GM12891 (cell line): ENCODE measurements around the gene SHISA5.

Experiments
- DNase-seq: peaks from one replicate; pipeline ENCODE4 v3.0.0; 2011; ENCODE audit warnings: low spot score; ENCODE audit not compliant: insufficient read length
- FAIRE-seq: peaks from 2 replicates; lab custom pipeline; 2011; peaks lifted over from hg19 to GRCh38; lab: Jason Lieb, UNC
- PAX5 ChIP-seq: IDR thresholded peaks from 2 replicates; pipeline ENCODE4 v1.6.1; 2011; ENCODE audit warnings: low read length, moderate library complexity, mild to moderate bottlenecking; ENCODE audit not compliant: insufficient read depth, severe bottlenecking
- POLR2A ChIP-seq: IDR thresholded peaks from 2 replicates; pipeline ENCODE4 v1.6.1; 2011; ENCODE audit warnings: low read depth, low read length, control low read depth
- POLR2AphosphoS5 ChIP-seq: IDR thresholded peaks from 2 replicates; pipeline ENCODE4 v1.6.1; 2011; ENCODE audit warnings: low read depth, low read length, control low read depth
- POU2F2 ChIP-seq: IDR thresholded peaks from 2 replicates; pipeline ENCODE4 v1.6.1; 2011; ENCODE audit warnings: low read depth, mild to moderate bottlenecking, control low read depth, low read length, moderate library complexity
- SPI1 ChIP-seq: IDR thresholded peaks from 2 replicates; pipeline ENCODE4 v1.6.1; 2011; ENCODE audit warnings: low read depth, low read length, control low read depth
- TAF1 ChIP-seq: IDR thresholded peaks from 2 replicates; pipeline ENCODE4 v1.6.1; 2011; ENCODE audit warnings: low read depth, low read length, control low read depth

Gene SHISA5

DNA sequence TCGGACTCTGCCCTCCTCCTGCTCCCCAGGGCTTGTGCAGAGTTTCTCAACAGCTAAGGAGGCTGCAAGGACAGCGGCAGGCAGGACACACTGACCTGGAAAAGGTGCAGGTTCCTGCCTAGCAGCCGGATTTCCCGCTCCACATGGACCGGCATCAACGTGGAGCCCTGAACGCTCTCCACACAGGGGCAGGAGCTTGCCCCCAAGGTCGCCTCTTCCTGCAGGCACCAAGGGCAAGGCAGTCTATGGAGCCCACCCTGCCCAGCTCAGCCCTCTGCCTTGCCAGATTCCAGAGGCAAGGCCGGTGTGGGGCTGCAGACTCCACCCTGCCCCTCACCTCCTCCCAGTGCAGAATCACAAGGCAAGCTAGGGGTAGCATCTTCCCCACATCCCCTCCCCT lies 84.8 kb downstream of the SHISA5 start:
- TF ChIP-seq SPI1 (no peak), POLR2A (no peak), POLR2AphosphoS5 (no peak), PAX5 (no peak), POU2F2 (no peak), TAF1 (no peak)
- DNase-seq (no peak), FAIRE-seq (no peak)

DNA sequence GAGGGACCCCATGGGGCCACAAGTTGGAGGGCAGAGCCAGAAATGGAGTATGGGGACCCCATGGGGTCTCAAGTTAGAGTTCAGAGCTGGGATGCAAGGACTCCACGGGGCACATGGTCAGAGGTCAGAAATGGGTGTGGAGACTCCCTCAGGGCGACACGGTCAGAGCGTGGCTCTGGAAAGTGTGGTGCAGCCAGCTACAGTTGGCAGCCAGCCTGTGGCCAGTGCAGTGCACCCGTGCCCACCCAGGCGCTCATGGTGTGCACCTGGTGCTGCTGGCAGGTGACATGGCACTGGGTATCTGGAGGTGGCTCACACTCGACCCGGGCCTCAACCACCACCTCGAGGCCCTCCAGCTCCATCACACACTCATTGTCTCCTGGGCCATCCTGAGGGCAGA lies 85.3 kb downstream of the SHISA5 start:
- DNase-seq (no peak), FAIRE-seq (no peak)
- no peak for TF ChIP-seq SPI1
- TF ChIP-seq POLR2A: no peak
- TF ChIP-seq PAX5: no peak
- no peak for TF ChIP-seq TAF1
- no peak for TF ChIP-seq POLR2AphosphoS5
- no peak for TF ChIP-seq POU2F2

DNA sequence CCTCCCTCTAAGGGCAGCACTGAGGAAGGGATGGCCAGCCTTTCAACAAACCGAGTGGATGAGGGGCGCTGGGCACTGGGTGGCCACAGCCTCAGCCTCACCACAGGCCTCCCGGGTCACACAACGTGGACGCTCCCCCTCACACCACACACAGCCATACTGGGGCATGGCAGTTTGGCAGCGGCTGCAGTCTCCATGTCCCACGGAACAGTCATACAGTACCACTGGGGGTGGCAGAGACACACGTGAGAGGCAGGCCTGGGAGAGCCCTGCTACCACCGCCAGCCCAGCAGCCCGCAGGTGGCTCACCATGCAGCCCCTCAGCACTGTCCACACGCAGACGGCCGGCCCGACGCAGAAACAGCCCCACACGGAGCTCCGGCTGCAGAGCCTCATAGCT lies 85.8 kb downstream of the SHISA5 start:
- DNase-seq (no peak), FAIRE-seq (no peak)
- TF ChIP-seq POLR2A: no peak
- TF ChIP-seq PAX5: no peak
- TF ChIP-seq SPI1: no peak
- TF ChIP-seq POU2F2: no peak
- no peak for TF ChIP-seq TAF1
- TF ChIP-seq POLR2AphosphoS5: no peak
